Subcutaneous adipose tissue (tissue), 4 donors: Measurements from ENCODE around the gene TBC1D17. TPM values are rescaled to one million over a fixed set of nuclear protein-coding genes. Genes with fewer than 3 reads are reported as not detected.

ENCODE experiments used
- CTCF ChIP-seq: fragments of 450-650 bp; IDR thresholded peaks from one replicate; pipeline ENCODE4 v1.5.1; 2016; ENCODE audit warnings: low read depth, mild to moderate bottlenecking, control low read depth, antibody characterized with exemption, moderate library complexity
- total RNA-seq, 4 donors: library from RNA; depleted of rRNA; stranded (reverse); fragments of >200 nt; gene quantifications; one replicate each; pipeline ENCODE4 v1.1.0, GENCODE V29; 2016

Gene TBC1D17
- total RNA-seq, 4 donors from 2014 or later, result 19.2 to 60.8 (median 29.1) TPM

GRCh38 chr19:49892716-49893115 lies 15.2 kb downstream of the TBC1D17 start:
- TF ChIP-seq CTCF, result no peak

DNA sequence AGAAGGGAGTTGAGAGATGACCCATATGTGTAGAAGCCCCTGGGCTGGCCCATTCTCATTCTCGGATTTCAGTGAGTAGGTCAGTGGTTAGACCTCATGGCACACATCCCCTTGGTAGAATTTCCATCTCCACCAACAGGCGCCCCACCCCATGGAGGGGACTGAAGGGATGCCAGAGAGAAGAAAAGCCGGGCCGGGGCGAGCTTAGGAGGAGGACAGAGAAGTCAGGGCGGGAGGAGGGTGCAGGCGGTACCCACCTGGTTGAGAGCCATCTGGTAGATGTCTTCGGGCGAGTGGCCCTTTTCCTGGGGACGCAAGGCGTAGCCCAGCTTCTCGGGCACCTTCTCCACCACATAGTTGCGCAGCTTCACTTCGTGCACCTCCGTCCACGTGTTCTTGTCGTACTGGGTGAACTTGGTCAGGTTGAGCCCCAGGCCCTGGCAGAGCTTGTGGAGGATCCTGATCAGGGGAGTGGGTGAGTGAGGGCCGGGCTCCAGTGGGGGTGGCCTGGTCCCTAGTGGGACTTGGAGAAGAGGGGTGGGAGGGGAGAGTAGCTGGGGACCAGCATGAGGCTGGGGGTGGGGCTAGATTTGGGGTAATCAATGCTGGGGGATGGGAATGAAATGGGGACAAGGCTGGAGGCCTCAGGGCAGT lies 16.6 kb downstream of the TBC1D17 start:
- no peak for TF ChIP-seq CTCF

DNA sequence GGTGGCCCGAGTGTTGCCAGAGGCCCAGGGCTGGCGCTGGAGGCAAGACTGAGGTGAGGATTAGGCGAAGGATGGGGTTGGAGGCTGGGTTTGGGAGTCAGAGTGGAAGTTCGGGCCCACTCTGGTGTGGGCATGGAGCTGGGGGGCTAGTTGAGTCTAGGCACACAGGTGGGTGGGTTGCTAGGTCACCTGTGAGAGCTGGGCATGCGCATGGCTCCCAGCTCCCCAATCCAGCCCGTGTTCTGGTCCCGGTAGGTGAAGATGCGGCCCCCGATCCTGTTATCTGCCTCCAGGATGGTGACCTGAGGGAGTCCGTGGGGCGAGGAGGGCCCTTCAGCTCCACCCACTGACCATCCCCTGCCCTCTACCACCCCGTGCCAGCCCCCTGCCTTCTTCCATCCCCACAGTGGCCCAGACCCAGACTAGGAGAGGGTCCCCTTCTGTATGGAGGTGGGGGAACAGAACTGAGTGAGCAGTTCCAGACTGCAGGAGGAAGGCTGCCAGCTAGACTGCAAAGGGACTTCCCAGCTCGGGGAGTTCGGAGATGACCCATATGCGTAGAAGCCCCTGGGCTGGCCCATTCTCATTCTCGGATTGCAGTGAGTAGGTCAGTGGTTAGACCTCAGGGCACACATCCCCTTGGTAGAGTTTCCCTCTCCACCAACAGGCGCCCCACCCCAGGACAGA lies 17.5 kb downstream of the TBC1D17 start:
- no peak for TF ChIP-seq CTCF

GRCh38 chr19:49895566-49896297 lies 18.2 kb downstream of the TBC1D17 start:
- no peak for TF ChIP-seq CTCF

GRCh38 chr19:49896863-49897621 lies 19.5 kb downstream of the TBC1D17 start, which contains the start of gene IL4I1:
Gene IL4I1, minus strand, starts transcription at chr19:49896887. Its CDS starts 727 bp downstream, at chr19:49896160.
- no peak for TF ChIP-seq CTCF

DNA sequence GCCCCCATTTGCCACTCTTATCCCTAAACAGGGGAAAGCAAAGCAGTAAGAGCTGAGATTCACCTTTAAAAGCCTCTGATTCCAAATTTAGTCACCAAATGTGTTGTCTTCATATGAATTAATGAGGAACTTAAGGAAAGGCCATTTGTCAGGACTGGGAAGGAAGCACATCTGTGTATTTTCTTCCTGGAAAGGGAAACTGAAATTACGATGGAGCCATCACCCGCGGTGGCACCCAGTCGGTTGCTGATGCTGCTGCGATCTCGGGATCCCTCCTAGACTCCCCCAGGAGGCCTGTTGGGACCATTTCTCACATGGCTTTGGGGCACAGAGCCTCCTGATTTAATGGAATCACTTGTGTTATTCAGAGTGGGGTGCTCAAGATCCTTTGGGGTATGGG lies 26.6 kb downstream of the TBC1D17 start:
- TF ChIP-seq CTCF, result no peak
